Esophagus squamous epithelium (tissue), 5 donors: Measurements from ENCODE around the gene PPP3CA. TPM values are rescaled to one million over a fixed set of nuclear protein-coding genes. Genes with fewer than 3 reads are reported as not detected.
A peak's percentile ranks its signal among the peaks of the same experiment; 100 is the strongest.

Source experiments
- DNase-seq: peaks from one replicate; lab custom pipeline; 2025; lab: John Stamatoyannopoulos, UW
- H3K27ac ChIP-seq, 4 donors: fragments of 200-600 bp; sonication (generic); one replicate each; pipeline ENCODE4 v1.5.1; 2016 to 2019; ENCODE audit warnings: mild to moderate bottlenecking in 1 of 4
- H3K27me3 ChIP-seq, 4 donors: fragments of 200-600 bp; sonication (generic); 1 replicate in 3 of 4; 2 replicates in 1 of 4; pipeline versions ENCODE4 v1.5.1 to v1.6.0; 2017 to 2021; ENCODE audit warnings: antibody characterized with exemption in 1 of 4
- H3K36me3 ChIP-seq, 3 donors: fragments of 200-600 bp; sonication (generic); one replicate each; pipeline ENCODE4 v1.5.1; 2016 to 2019
- H3K4me1 ChIP-seq, 3 donors: fragments of 200-600 bp; sonication (generic); one replicate each; pipeline ENCODE4 v1.5.1; 2017 to 2019
- H3K4me3 ChIP-seq, 4 donors: fragments of 200-600 bp; sonication (generic); 1 replicate in 3 of 4; 2 replicates in 1 of 4; pipeline ENCODE4 v1.5.1; 2016 to 2019; ENCODE audit warnings: mild to moderate bottlenecking in 2 of 4, moderate library complexity in 1 of 4
- H3K9me3 ChIP-seq, 3 donors: fragments of 200-600 bp; sonication (generic); one replicate each; pipeline ENCODE4 v1.5.1; 2016 to 2019
- POLR2A ChIP-seq, 4 donors: fragments of 450-650 bp; IDR thresholded peaks; one replicate each; pipeline ENCODE4 v1.6.1; 2017; ENCODE audit warnings: antibody characterized with exemption in 4 of 4, mild to moderate bottlenecking in 4 of 4, moderate library complexity in 3 of 4
- WGBS, 2 donors: methylation state at CpG; one replicate each; pipeline ENCODE4 v1.1.5; 2018; 5-methylcytosine and 5-hydroxymethylcytosine counted together
- intact Hi-C: fragments of 100-400 bp; cut with DNase I; formaldehyde crosslinking; loops from one replicate; pipeline ENCODE4 v1.15.0; 2022
- total RNA-seq, 4 donors: library from RNA; depleted of rRNA; stranded (reverse); fragments of >200 nt; gene quantifications; one replicate each; pipeline ENCODE4 v1.1.0, GENCODE V29; 2016
- TF ChIP-seq, protein P1 (sequence below), 6 experiments: fragments of 450-650 bp in 4 of 6; fragments of 200-600 bp in 2 of 6; sonication (generic) in 2 of 6; IDR thresholded peaks; one replicate each; pipeline ENCODE4 v1.5.1; 2016 to 2019; ENCODE audit warnings: antibody characterized with exemption in 6 of 6, mild to moderate bottlenecking in 4 of 6, moderate library complexity in 4 of 6
- donor health status: DM: yes; HTN: yes; CAD: no.

The PPP3CA gene
- total RNA-seq, 4 donors from 2014 or later, result 13.3 to 25.7 (median 17.5) TPM

DNA sequence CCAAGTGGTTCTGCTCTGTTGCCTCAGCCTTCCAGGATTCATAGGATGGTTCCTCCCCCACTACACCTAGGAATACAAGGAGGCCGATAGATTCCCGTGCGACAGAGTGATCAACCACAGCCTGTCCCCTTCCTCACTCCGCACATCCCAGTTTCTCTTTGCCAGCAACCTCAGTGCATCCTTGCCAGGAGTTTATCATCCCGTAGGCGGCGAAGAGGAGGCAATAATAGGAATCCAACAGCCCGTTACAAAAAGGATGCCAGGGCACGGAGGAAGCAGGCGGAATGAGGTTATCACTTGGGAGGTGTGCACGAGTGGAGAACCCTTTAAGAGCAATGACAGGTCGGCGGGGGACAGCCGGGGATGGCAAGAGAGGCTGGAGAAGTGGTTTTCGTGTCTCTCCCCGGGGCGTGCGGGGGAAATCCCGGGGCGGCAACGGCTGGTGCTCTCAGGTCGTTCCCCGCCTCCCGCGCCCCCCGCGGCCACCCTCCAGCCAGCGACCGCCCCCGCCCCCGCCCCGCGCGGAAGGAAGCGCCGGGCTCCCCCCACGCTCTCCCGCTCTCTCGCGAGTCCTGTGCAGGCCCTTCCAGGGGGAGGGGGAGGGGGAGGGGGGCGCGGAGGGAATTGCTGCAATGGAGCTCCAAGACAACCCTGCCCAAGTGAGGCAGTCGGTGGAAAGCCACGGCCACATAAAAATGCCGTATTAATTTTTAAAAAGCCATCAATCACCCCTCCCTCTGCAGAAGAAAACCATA, 1.6 kb downstream of the PPP3CA start:
- 1 to 2% methylated on average over 13 to 16 of the region's 45 CpGs for WGBS, 2 donors
- intact Hi-C loops, result loop anchor here (10.0 kb wide), 1 partner anchor 161 kb away; no protein-coding TSS in a partner anchor
- TF ChIP-seq, protein P1, sequence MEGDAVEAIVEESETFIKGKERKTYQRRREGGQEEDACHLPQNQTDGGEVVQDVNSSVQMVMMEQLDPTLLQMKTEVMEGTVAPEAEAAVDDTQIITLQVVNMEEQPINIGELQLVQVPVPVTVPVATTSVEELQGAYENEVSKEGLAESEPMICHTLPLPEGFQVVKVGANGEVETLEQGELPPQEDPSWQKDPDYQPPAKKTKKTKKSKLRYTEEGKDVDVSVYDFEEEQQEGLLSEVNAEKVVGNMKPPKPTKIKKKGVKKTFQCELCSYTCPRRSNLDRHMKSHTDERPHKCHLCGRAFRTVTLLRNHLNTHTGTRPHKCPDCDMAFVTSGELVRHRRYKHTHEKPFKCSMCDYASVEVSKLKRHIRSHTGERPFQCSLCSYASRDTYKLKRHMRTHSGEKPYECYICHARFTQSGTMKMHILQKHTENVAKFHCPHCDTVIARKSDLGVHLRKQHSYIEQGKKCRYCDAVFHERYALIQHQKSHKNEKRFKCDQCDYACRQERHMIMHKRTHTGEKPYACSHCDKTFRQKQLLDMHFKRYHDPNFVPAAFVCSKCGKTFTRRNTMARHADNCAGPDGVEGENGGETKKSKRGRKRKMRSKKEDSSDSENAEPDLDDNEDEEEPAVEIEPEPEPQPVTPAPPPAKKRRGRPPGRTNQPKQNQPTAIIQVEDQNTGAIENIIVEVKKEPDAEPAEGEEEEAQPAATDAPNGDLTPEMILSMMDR (IDR thresholded peaks at IDR 0.05), result no peak
- TF ChIP-seq POLR2A (IDR thresholded peaks at IDR 0.05), result no peak
- Histone ChIP-seq H3K9me3 (no peaks in the 10 kb centered on the region), H3K27me3 (no peaks in the 10 kb centered on the region), H3K4me1 (peaks cover 13 to 55% (median 23%) of the 10 kb centered on the region in 3 donors), H3K36me3 (no peaks in the 10 kb centered on the region), H3K4me3 (peak overlapping the region; percentile 86 to 94 (median 90)), H3K27ac (peak overlapping the region; percentile 96 to 99 (median 98))
- DNase-seq, result no peak

DNA sequence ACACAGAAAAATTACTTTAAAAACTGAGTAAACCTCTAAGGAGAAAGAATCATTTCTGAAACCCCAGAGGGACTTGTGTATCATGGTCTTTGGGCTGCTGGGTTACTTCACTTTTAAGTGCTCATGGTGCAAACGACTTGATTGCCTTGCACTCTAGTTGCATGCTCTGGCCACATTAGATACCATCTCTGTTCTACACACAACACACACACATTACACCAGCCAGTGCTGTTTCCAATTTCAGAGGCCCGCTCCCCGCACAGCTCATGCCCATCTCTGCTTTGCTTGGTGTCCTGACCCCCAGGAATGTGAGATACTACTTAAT, 2.1 kb downstream of the PPP3CA start:
- peak overlapping the region; percentile 96 to 99 (median 98) for H3K27ac ChIP-seq
- no peaks in the 10 kb centered on the region for H3K27me3 ChIP-seq
- H3K9me3 ChIP-seq, result no peaks in the 10 kb centered on the region
- H3K36me3 ChIP-seq, result no peaks in the 10 kb centered on the region
- no peak for TF ChIP-seq POLR2A (IDR thresholded peaks at IDR 0.05)
- TF ChIP-seq, protein P1 (IDR thresholded peaks at IDR 0.05), result no peak
- peak overlapping the region; percentile 86 to 94 (median 90) for H3K4me3 ChIP-seq
- DNase-seq, result no peak
- intact Hi-C loops, result loop anchor here (10.0 kb wide), 1 partner anchor 160 kb away; no protein-coding TSS in a partner anchor
- H3K4me1 ChIP-seq, result peaks cover 13 to 55% (median 20%) of the 10 kb centered on the region in 3 donors
- 15 to 23% methylated on average over 3 of the region's 3 CpGs for WGBS, 2 donors

DNA sequence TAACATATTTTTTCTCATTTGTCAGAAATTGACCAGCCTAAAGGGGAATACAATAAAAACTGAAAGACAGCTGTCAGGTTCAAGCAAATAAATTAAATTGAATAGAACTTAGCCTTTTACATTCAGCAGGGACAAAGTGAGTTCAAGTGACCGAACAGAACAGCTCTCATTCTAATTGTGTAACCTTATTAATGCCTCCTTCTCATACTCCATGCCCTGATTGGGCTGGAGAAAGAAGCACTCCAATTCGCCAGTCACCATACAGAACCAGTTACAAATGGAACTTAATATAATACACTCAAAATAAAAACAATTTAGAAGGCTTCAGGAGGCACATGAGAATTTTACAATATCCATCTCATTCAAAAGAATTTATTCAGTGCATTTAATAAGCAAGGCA, 8.0 kb downstream of the PPP3CA start:
- no peaks in the 10 kb centered on the region for H3K27me3 ChIP-seq
- TF ChIP-seq, protein P1 (IDR thresholded peaks at IDR 0.05), result no peak
- TF ChIP-seq POLR2A (IDR thresholded peaks at IDR 0.05), result no peak
- peaks cover 0 to 26% (median 9%) of the 10 kb centered on the region in 3 donors for H3K4me1 ChIP-seq
- H3K4me3 ChIP-seq, result no peak overlapping the region
- no peaks in the 10 kb centered on the region for H3K9me3 ChIP-seq
- intact Hi-C loops, result no loop called here
- DNase-seq, result no peak
- no peak overlapping the region for H3K27ac ChIP-seq
- 95 to 96% methylated on average over 2 of the region's 2 CpGs for WGBS, 2 donors
- H3K36me3 ChIP-seq, result no peaks in the 10 kb centered on the region

DNA sequence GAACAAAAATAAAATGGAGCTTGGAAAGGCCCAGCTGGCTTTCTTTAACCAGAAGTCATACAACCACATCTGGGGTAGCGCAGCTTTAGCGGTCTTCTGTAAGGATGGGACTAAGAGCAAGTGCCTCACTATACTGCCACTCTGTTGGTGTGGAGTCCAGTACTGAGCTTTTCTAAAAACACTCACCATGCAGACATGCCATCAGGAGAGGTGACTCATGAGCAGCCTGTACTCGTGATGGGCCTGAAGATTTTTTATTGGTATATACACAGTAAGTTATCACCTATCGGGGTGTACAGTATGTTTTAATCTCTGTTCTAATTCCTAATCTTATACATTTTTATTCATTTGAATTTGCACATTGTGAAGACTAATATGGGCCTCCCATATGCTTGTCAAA, 9.6 kb downstream of the PPP3CA start:
- TF ChIP-seq, protein P1 (IDR thresholded peaks at IDR 0.05), result no peak
- TF ChIP-seq POLR2A (IDR thresholded peaks at IDR 0.05), result no peak
- Histone ChIP-seq H3K27ac (no peak overlapping the region), H3K4me3 (no peak overlapping the region), H3K36me3 (no peaks in the 10 kb centered on the region), H3K9me3 (no peaks in the 10 kb centered on the region), H3K4me1 (peaks cover 0 to 12% (median 5%) of the 10 kb centered on the region in 3 donors), H3K27me3 (no peaks in the 10 kb centered on the region)
- intact Hi-C loops, result no loop called here
- 76 to 86% methylated on average over 4 of the region's 4 CpGs for WGBS, 2 donors
- DNase-seq, result no peak

DNA sequence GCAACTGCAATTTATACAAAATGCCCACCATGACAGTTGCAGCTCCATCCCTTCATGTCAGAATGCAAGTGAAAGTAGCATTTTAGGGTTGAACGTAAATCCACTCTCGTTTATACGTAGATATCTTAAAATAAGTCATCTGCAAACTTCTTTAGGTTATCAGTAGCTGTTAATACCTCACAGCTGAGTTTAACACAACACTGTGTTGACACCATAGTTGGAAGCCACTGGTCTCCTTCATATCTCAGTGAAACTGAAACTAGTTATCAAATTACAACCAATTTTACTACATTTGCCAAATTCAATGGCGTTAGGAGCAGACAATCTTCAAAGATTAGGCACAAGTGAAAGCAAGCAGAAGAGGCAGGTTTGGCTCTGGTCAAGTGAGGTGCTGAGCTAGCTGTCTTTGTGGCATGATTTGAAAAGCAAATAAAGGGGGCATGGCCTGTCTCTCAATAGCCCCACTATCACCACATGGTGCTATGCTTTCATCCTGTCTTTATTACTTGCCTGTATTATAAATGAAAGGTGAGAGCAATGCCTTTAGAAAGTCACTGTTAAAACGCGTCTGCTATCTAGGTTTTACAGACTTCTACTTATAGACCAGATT, 12.3 kb downstream of the PPP3CA start:
- intact Hi-C loops, result no loop called here
- Histone ChIP-seq H3K4me3 (no peak overlapping the region), H3K27ac (no peak overlapping the region), H3K36me3 (no peaks in the 10 kb centered on the region), H3K27me3 (no peaks in the 10 kb centered on the region), H3K9me3 (no peaks in the 10 kb centered on the region), H3K4me1 (peaks cover 0 to 26% (median 14%) of the 10 kb centered on the region in 3 donors)
- TF ChIP-seq, protein P1 (IDR thresholded peaks at IDR 0.05), result no peak
- no peak for TF ChIP-seq POLR2A (IDR thresholded peaks at IDR 0.05)
- 69 to 78% methylated on average over 6 of the region's 6 CpGs for WGBS, 2 donors
- no peak for DNase-seq
